Ureter (tissue), 1 donor: ENCODE data around the gene GP1BB. TPM values are rescaled to one million over a fixed set of nuclear protein-coding genes. Genes with fewer than 3 reads are reported as not detected.
"Not testable (repeated sequence)": the region's sequence is repeated elsewhere in the genome, so short reads cannot be mapped to it uniquely, and the experiment has no call there.

ENCODE experiments used
- DNase-seq: peaks from one replicate; pipeline ENCODE4 v3.0.0-alpha.2; 2020; ENCODE audit warnings: low spot score
- total RNA-seq: library from RNA; stranded (reverse); gene quantifications from one replicate; pipeline ENCODE4 v1.2.4, GENCODE V29; 2023
- donor health status: DM: yes; HTN: yes; CAD: no.

Gene GP1BB
- total RNA-seq, 1 donor from 2014 or later, result 2.1 TPM

DNA sequence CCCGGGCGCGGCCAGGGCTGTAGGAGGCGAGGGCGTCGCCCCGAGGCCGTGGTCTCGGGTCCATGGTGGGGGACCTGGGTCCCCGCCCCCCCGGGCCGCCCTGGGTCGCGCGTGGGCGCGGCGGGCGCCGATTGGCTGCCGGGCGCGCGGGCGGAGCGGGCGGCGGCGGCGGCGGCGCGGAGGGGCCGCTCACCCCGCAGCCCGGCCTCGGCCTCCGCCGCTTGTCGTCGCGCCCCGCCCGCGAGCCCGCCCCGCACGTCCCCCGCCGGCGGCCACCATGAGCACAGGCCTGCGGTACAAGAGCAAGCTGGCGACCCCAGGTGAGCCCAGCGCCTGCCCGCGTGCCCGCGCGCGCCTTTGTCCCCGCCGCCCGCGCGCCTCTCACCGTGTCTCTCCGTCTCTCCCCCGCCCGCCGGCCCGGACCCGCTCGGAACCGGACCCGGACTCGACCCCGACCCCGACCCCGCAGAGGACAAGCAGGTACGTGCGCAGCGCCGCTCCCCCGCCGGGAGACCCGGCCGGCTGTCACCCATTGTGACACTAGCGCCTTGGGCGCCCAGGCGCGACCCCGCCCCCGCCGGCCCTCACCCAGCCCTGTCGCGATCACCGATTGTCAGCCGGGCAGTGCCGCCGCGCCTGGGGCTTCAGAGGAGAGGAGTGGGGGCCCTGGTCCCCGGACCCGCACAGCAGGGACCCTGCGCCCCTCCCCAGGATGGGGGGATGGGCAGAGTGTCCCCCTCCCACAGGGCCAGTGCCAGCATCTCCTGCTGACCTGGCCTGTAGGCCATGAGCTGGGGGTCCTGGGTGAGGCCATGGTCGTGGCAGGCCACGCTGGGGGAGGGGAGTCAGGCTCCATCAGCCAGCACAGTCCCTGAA is 8.8 kb upstream of the GP1BB start, which contains the start of gene SEPTIN5:
Gene SEPTIN5 (plus strand): TSS at position 192 of the 876 bp plus-strand sequence. CDS start 86 bp downstream, at position 278.
- DNase-seq, result no peak

DNA sequence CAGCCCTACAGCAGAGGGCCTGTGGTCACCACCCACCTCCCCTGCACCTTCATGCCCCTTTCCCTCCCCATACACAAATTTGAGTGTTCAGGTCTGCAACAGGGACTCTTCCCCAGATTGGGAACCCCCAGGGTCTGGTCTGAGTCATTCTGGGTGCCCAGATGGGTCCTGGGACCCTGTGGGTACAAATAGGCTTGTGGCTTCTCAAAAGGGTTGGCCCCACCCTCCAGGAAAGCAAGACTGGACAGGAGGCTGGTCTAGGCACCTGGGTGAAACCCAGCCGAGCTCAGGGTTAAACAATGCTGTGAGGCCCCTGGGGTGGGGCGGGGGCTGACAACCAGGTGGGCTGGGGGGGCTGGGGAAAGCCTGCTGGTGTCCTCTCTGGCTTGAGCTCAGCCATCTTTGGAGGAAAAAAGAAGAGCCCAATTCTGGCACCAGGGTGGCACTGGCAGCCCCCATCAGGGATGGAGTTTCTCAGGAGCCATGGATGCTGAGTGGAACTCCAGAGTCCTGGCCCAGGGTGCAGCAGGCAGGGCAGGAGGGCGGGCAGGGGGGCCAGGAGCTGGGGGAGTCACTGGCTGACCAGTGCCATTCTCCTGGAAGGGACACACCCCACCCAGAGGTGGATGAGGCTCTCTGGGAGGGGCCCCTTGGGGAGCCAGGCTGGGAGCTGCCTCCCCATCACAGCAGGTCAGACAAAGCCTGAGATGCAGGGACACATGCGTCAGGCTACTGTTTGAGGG is 8.0 kb upstream of the GP1BB start:
- DNase-seq, result no peak

DNA sequence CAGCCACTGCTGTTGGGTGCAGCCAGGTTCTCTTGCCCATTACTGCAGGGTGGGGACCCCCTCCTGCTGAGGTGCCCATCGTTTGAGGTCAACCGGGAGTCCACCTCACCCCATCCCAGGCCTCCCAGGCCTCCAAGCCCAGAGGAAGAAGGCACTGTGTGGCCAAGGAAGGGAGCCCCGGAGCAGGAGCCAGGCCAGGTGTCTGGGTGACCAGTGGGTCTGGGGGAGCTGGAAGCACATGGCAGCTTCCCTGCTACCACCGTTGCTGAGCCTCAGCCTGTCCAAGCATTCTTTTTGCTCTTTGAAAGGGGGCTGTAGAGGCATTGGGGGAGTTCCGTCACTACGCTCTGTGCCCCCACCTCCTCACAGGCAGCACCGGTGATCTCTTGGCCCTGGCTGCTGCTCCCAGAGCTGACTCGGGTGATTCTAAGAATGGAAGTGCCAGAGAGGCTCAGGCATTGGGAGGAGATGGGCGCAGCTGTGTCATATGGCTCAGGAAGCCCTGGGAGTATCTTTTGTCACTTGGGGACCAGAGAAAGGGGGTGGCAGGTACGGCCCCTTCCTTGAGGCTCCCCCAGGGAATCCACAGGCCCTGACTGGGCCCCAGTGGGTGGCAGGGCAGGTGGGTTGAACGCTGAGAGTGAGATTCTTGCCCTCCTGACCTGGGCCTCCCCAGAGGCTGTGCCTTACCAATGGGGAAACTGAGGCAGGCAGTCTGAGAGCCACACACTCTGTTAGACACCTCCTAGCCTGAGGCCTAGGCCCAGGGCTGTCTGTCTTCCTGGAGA is 7.1 kb upstream of the GP1BB start:
- DNase-seq, result no peak

DNA sequence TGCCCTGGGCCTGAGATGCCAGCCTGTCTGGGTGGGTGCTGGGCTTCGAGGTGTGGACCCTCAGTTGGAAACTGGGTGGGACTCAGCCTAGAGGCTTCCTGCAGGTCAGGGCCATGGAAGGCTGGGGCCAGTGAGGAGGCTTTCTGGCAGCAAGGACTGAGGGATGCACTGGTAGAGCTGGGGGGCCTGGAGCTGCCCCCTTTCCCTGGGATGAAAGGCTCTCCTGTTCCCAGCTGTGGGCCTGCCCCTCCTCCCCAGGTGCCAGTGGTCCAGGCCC is 6.6 kb upstream of the GP1BB start:
- no peak for DNase-seq

DNA sequence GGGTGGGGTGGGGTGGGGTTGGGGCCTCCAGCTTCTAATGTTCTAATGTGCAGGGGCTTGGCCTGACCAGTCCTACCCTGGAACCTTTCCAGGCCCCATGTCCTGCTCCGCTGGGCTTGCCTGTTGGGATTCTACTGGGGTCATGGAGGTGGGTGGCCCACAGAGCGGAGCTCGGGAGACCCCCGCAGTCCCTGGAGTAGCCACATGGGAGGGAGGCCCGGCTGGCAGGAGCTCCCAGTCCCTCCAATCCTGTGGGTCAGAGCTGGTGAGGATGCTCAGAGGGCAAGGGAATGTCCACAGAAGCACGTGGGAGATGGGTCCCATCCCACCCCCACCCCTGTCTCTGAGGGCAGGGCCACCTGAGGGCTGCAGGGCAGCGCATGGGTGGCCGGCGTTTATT is 6.2 kb upstream of the GP1BB start:
- DNase-seq, result no peak

DNA sequence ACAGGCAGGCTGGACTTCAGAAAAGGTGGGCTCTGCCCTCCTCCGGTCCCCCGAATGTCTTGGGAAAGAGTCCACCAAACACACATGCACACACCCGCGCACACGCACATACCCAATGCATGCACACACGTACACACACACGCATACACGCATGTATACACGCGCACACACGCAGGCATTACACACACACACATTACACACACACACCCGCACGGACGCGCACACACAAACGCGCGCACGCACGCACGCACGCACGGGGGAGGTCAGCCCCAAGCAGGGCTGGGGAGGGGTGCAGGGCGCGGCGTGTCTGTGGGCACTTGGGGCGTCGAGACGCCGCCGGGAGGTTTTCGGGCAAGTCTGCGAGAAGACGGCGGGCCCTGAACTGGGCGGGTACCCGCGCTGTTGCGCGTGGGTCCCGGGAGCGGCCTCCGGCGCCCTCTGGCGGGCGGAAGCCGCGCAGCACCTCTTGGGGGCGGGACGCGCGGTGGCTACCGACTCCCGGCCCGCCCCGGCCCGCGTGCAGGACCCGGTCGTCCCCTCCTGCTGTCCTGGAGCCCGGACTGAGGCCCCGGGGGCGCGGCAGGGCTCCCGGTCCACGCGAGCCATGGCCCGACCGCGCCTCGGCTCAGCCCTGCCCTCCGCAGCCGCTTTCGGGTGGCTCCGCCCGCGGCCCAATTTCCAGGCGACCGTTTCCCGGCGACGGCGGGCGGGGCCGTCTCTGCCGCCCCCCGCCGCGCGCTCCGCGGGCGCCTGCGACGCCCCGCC is 5.5 kb upstream of the GP1BB start:
- DNase-seq, result peak; percentile 73

DNA sequence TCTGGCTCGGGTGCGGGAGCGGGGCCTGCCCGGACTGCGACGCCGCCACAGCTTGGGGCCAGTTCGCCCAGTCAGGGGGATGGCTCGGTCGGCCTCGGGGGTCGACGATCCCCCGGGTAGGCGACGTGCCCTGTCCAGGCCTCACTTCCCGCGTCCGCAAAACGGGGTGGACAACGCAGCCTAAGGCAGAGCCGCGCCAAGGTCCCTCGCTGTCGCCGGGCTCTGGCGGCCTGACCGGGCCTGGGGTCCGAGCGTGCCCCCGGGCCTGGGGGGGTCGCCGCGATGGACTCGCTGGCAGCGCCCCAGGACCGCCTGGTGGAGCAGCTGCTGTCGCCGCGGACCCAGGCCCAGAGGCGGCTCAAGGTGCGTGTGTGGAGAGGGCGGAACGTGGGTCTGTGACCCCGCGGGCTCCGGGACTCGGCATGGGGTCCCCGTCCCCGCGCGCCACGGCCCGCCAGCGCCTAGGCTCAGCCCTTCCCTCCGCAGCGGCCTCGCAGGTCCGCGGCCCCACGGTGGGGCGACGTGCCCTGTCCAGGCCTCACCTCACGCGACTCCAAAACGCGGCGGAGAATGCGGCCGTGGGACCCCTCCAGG is 4.8 kb upstream of the GP1BB start:
- DNase-seq, result no peak

GRCh38 chr22:19719050-19719482 is 4.3 kb upstream of the GP1BB start:
- no peak for DNase-seq

- DNase-seq, result no peak
Measured at GRCh38 chr22:19719488-19720021, 3.8 kb upstream of the GP1BB start.

GRCh38 chr22:19720150-19720827 is 3.0 kb upstream of the GP1BB start:
- DNase-seq, result no peak

DNA sequence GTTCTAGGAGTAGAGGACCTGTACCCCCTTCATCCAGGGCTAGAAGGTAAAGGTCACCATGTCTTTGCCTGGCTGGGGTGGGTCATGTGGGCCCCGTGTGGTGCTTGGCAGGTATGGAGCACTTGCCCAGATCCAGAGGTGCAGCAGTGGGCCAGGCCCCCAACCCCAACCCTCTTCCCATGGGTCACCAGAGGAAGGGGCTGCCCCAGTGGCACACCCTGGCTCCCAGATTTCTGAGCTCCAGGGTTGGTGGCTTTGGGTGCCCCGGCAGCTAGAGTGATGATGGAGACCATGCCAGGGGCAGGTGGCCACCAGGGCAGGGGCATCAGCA is 2.4 kb upstream of the GP1BB start:
- DNase-seq, result no peak

GRCh38 chr22:19721330-19722177 is 1.8 kb upstream of the GP1BB start:
- DNase-seq, result no peak

DNA sequence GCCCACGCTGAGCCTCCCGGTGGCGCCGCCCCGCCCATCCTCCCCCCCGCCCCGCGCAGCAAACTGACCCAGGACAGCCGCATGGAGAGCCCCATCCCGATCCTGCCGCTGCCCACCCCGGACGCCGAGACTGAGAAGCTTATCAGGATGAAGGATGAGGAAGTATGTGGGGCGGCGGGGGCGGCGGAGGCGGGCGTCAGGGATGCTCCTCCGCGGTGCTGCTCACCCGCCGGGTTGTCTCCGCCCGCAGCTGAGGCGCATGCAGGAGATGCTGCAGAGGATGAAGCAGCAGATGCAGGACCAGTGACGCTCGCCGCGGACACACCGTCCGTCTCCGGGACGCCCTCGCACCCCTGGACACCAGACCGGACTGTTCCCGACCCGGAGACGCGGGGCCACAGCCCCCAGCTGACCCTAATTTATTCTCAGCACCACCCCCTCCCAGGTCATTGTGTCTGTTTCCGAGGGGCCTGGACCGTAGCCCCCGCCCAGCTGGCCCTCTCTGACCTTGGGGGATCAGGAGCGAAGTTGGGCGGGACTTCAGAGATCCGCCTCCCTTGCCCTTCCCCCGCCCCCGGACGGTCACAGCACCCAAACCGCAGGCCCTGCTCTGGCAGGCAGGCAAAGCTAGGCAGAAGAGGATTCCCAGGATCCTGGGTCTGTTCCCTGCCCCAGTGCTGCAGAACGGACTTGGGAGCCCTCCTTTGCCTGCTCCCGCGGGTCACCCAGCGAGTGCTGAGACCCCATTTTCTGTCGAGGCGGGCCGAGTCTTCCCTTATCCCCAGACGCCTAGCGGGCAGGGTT is 959 bp upstream of the GP1BB start:
- DNase-seq, result no peak

GRCh38 chr22:19722982-19723231 is 432 bp upstream of the GP1BB start:
- no peak for DNase-seq

DNA sequence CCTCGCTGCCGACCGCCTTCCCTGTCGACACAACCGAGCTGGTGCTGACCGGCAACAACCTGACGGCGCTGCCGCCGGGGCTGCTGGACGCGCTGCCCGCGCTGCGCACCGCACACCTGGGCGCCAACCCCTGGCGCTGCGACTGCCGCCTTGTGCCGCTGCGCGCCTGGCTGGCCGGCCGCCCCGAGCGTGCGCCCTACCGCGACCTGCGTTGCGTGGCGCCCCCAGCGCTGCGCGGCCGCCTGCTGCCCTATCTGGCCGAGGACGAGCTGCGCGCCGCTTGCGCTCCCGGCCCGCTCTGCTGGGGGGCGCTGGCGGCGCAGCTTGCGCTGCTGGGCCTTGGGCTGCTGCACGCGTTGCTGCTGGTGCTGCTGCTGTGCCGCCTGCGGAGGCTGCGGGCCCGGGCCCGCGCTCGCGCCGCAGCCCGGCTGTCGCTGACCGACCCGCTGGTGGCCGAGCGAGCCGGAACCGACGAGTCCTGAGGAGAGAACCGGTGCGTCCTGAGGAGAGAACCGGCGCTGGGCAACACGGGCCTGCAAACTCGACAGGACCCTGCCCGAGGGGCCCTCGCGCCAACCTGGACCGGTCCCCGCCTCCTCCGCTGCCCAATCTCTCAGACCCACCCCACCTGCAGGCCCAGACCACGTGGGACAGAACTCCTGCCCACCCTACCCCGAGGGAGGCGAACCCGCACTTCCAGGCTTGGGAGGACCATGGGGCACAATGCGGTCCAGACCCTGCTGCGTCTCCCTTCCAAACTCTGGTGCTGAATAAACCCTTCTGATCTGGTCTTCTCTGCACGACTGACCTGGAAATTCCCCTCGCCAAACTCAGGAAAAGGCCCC is 866 bp downstream of the GP1BB start:
- DNase-seq, result no peak

DNA sequence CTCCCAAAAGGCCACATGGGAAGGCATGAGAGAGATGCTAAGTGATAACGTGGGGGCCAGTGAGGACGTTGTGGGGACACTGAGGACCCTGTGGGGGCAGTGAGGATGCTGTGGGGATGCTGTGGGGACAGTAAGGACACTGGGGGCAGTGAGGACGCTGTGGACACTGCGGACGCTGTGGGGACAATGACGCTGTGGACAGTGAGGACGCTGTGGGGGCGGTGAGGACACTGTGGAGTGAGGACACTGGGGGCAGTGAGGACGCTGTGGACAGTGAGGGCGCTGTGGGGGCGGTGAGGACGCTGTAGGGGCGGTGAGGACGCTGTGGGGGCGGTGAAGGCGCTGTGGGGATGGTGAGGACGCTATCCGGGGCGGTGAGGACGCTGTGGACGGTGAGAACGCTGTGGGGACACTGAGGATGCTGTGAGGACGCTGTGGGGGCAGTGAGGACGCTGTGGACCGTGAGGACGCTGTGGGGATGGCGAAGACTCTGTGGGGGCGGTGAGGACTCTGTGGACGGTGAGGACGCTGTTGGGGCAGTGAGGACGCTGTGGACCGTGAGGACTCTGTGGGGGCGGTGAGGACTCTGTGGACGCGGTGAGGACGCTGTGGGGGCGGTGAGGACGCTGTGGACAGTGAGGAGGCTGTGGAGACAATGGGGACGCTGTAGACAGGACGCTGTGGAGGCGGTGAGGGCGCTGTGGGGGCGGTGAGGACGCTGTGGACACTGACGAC is 1.8 kb downstream of the GP1BB start:
- DNase-seq, result no peak

GRCh38 chr22:19726064-19726788 is 2.9 kb downstream of the GP1BB start:
- not testable (repeated sequence) for DNase-seq
